Bronchial epithelial cell (primary cell): ENCODE results near the gene PPP1R13B. TPM values are rescaled to one million over a fixed set of nuclear protein-coding genes. Genes with fewer than 3 reads are reported as not detected.
"Not testable (repeated sequence)": the region's sequence is repeated elsewhere in the genome, so short reads cannot be mapped to it uniquely, and the experiment has no call there.

Experiments
- DNase-seq: peaks from one replicate; pipeline ENCODE4 v3.0.0-alpha.2; 2010; ENCODE audit warnings: low read depth
- FAIRE-seq: peaks from 2 replicates; lab custom pipeline; 2011; peaks lifted over from hg19 to GRCh38; lab: Jason Lieb, UNC
- H3K27me3 ChIP-seq: 2 replicates; pipeline ENCODE4 v1.5.1; 2011; ENCODE audit warnings: low read length; ENCODE audit not compliant: control insufficient read depth, insufficient read depth
- H3K36me3 ChIP-seq: 2 replicates; pipeline ENCODE4 v1.5.1; 2011; ENCODE audit warnings: low read length; ENCODE audit not compliant: control insufficient read depth, insufficient read depth
- H3K4me3 ChIP-seq: 2 replicates; pipeline ENCODE4 v1.5.1; 2011; ENCODE audit warnings: mild to moderate bottlenecking, low read depth, low read length, control low read depth
- CTCF ChIP-seq: IDR thresholded peaks from 2 replicates; pipeline ENCODE4 v1.5.1; 2011; ENCODE audit warnings: mild to moderate bottlenecking, moderate library complexity, low read length, control low read depth, inconsistent platforms; ENCODE audit not compliant: insufficient read depth, severe bottlenecking
- total RNA-seq: library from RNA; depleted of rRNA; stranded (reverse); fragments of >200 nt; gene quantifications from 2 replicates; pipeline ENCODE4 v1.2.1, GENCODE V29; 2014

PPP1R13B gene
- total RNA-seq, 1 donor from 2014 or later: 4.2 TPM

- H3K36me3 ChIP-seq: no peaks in the 10 kb centered on the region
- FAIRE-seq (no peak), DNase-seq (no peak)
- TF ChIP-seq CTCF: no peak
- no peaks in the 10 kb centered on the region for H3K27me3 ChIP-seq
- no peak overlapping the region for H3K4me3 ChIP-seq
Measured at GRCh38 chr14:103891667-103892215, 44.4 kb upstream of the PPP1R13B start.

DNA sequence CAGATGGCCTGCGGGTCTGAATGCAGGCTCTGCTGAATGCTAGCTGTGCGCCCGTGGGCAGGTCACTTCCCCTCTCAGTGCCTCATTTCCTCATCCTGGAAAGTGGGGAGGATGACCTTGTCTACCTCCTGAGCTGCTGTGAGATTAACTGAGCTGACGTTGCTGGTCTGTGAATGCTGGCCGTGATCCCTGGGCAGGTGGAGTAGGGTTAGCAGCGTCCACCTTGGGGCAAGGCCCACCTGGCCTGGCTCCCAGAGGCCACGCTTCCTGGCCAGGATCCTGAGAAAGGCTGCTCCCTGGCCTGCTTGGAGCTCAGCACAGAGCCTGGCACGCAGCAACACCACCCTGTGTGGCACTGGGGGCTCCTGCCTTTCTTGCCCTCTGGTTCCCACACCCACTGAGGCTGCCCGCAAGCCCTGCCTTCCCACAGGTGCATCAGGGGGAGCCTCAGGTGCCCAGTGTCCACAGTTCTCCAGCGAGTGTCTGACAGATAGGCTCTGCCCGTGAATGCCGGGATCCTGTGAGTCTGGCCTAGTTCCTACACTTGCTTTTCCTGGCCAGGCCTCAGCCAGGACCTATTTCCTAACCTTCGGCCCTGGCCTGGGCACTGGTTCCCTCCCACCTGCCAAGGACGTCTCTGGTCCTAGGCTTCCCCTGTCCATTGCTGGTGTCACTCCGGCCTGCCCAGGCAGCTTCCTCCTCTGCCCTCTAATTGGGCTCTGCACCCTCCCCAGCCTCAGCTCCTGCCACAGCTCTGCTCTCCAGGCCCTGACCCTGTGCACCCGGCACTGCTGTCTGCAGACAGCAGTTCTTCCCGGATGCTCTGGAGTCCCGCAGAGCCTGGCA lies 43.7 kb upstream of the PPP1R13B start:
- Histone ChIP-seq H3K4me3 (no peak overlapping the region), H3K27me3 (peaks cover 3% of the 10 kb centered on the region), H3K36me3 (no peaks in the 10 kb centered on the region)
- FAIRE-seq: peak; percentile 32
- TF ChIP-seq CTCF: no peak
- DNase-seq: no peak

GRCh38 chr14:103890052-103890371 lies 42.6 kb upstream of the PPP1R13B start:
- FAIRE-seq: no peak
- TF ChIP-seq CTCF: no peak
- no peak overlapping the region for H3K4me3 ChIP-seq

DNA sequence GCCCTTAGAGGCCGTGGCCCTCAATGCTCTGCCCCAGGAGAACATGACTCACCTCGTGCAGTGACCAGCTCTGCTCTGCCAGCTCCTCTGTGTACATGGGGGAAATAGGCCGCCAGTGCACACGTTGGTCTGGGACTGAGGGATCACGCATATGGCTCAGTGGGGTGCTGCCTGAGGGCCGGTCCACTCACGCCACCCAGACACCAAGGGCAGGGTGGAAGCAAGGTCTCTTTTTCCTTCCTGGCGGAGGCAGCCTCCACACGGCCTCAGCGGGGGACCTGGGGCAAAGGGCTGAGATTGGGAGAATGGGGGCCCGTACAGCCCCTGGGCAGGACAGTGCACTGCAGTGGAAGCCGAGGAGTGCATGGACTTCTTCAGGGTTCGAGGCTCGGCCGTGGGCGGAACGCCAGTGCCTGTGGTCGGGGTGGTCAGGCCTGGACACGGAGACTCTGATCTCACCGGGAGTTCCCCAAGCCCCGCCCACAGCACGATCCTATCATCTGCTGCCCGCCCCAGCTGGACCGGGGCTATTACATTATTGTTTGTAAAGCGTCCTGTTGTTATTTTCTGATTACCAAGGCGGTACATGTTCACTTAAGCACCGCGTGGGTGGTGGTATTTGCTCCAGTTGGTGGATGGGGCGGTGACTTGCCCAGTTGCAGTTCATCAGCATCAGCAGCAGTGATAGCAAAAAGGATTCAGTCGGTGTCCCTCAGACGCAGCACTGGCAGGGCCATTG lies 42.1 kb upstream of the PPP1R13B start:
- TF ChIP-seq CTCF: no peak
- Histone ChIP-seq H3K36me3 (no peaks in the 10 kb centered on the region), H3K27me3 (peaks cover 3% of the 10 kb centered on the region), H3K4me3 (no peak overlapping the region)
- FAIRE-seq: no peak
- DNase-seq: peak; percentile 93

More at GRCh38 chr14:103890052-103890371, 42.6 kb upstream of the PPP1R13B start:
- no peaks in the 10 kb centered on the region for H3K36me3 ChIP-seq
- H3K27me3 ChIP-seq: peaks cover 3% of the 10 kb centered on the region
- no peak for DNase-seq

- not testable (repeated sequence) for FAIRE-seq, H3K36me3 ChIP-seq, H3K4me3 ChIP-seq, H3K27me3 ChIP-seq, DNase-seq
Measured at GRCh38 chr14:103889002-103889312, 41.6 kb upstream of the PPP1R13B start.

- TF ChIP-seq CTCF: no peak
- Histone ChIP-seq H3K36me3 (no peaks in the 10 kb centered on the region), H3K27me3 (peaks cover 3% of the 10 kb centered on the region), H3K4me3 (no peak overlapping the region)
- DNase-seq (no peak), FAIRE-seq (no peak)
Measured at GRCh38 chr14:103887557-103888115, 40.3 kb upstream of the PPP1R13B start.
